HEK293 (cell line): ENCODE measurements around the gene SEMA3G.

Experiments
- CTCF ChIA-PET: fragments of 350-600 bp; formaldehyde crosslinking; extraction: SDS; loops from one replicate; lab custom pipeline; 2021; ENCODE audit warnings: antibody characterized with exemption; lab: Yijun Ruan, JAX
- POLR2A ChIA-PET: fragments of 300-600 bp; formaldehyde crosslinking; extraction: SDS; loops from one replicate; lab custom pipeline; 2020; ENCODE audit warnings: antibody characterized with exemption, inconsistent platforms; lab: Yijun Ruan, JAX
- H3K27ac ChIP-seq: fragments of 200-500 bp; sonication (Bioruptor generic); 2 replicates; pipeline ENCODE4 v1.5.1; 2014; ENCODE audit warnings: low read depth, low read length, control low read depth, inconsistent platforms; ENCODE audit errors: extremely low read depth
- H3K36me3 ChIP-seq, 2 experiments: fragments of 200-500 bp in 1 of 2; sonication (Bioruptor generic) in 1 of 2; 1 replicate in 1 of 2; 2 replicates in 1 of 2; pipeline ENCODE4 v1.5.1; 2014 to 2017; ENCODE audit warnings: inconsistent platforms in 2 of 2, low read length in 2 of 2; ENCODE audit not compliant: control insufficient read depth in 2 of 2, insufficient read depth in 1 of 2
- H3K4me1 ChIP-seq: fragments of 200-500 bp; sonication (Bioruptor generic); 2 replicates; pipeline ENCODE4 v1.5.1; 2014; ENCODE audit warnings: mild to moderate bottlenecking, low read length, inconsistent platforms; ENCODE audit not compliant: control insufficient read depth, insufficient read depth
- H3K4me3 ChIP-seq: 2 replicates; pipeline ENCODE4 v1.5.1; 2011; ENCODE audit warnings: low read depth, mild to moderate bottlenecking, control low read depth, low read length, moderate library complexity
- H3K9me3 ChIP-seq: fragments of 200-500 bp; sonication (Bioruptor generic); 2 replicates; pipeline ENCODE4 v1.5.1; 2014; ENCODE audit warnings: low read depth, low read length, inconsistent platforms; ENCODE audit not compliant: control insufficient read depth, insufficient read depth
- BCL11B ChIP-seq: fragments of 450-650 bp; formaldehyde crosslinking; IDR thresholded peaks from 2 replicates; pipeline ENCODE4 v1.5.1; 2016; ENCODE audit warnings: low read depth, missing biosample characterization, missing genetic modification characterization
- GLI4 ChIP-seq: fragments of 450-650 bp; formaldehyde crosslinking; IDR thresholded peaks from 2 replicates; pipeline ENCODE4 v1.5.1; 2016; ENCODE audit warnings: missing biosample characterization, missing genetic modification characterization
- GLIS2 ChIP-seq: fragments of 450-650 bp; formaldehyde crosslinking; IDR thresholded peaks from 2 replicates; pipeline ENCODE4 v1.5.1; 2016; ENCODE audit warnings: missing biosample characterization, missing genetic modification characterization
- MZF1 ChIP-seq: fragments of 450-650 bp; formaldehyde crosslinking; IDR thresholded peaks from 2 replicates; pipeline ENCODE4 v1.5.1; 2017; ENCODE audit warnings: missing biosample characterization, missing genetic modification characterization, borderline replicate concordance
- OSR2 ChIP-seq: fragments of 450-650 bp; formaldehyde crosslinking; IDR thresholded peaks from 2 replicates; pipeline ENCODE4 v1.5.1; 2016; ENCODE audit warnings: missing biosample characterization, missing genetic modification characterization
- ZFP41 ChIP-seq: fragments of 450-650 bp; formaldehyde crosslinking; IDR thresholded peaks from 2 replicates; pipeline ENCODE4 v1.5.1; 2016; ENCODE audit warnings: missing biosample characterization, missing genetic modification characterization, borderline replicate concordance
- ZNF112 ChIP-seq: fragments of 450-650 bp; formaldehyde crosslinking; IDR thresholded peaks from 2 replicates; pipeline ENCODE4 v1.5.0; 2017; ENCODE audit warnings: missing biosample characterization, missing genetic modification characterization
- ZNF140 ChIP-seq: fragments of 450-650 bp; formaldehyde crosslinking; IDR thresholded peaks from 2 replicates; pipeline ENCODE4 v1.5.1; 2016; ENCODE audit warnings: missing biosample characterization, missing genetic modification characterization
- ZNF155 ChIP-seq: fragments of 450-650 bp; formaldehyde crosslinking; IDR thresholded peaks from 2 replicates; pipeline ENCODE4 v1.5.1; 2016; ENCODE audit warnings: missing biosample characterization, missing genetic modification characterization
- ZNF169 ChIP-seq: fragments of 450-650 bp; formaldehyde crosslinking; IDR thresholded peaks from 2 replicates; pipeline ENCODE4 v1.5.1; 2016; ENCODE audit warnings: missing biosample characterization, missing genetic modification characterization
- ZNF2 ChIP-seq: fragments of 450-650 bp; formaldehyde crosslinking; IDR thresholded peaks from 2 replicates; pipeline ENCODE4 v1.5.1; 2016; ENCODE audit warnings: missing biosample characterization, missing genetic modification characterization
- ZNF202 ChIP-seq: fragments of 450-650 bp; formaldehyde crosslinking; IDR thresholded peaks from 2 replicates; pipeline ENCODE4 v1.5.1; 2016; ENCODE audit warnings: missing biosample characterization, missing genetic modification characterization, borderline replicate concordance
- ZNF211 ChIP-seq: fragments of 450-650 bp; formaldehyde crosslinking; IDR thresholded peaks from 2 replicates; pipeline ENCODE4 v1.5.1; 2016; ENCODE audit warnings: low read depth, missing biosample characterization, missing genetic modification characterization
- ZNF214 ChIP-seq: fragments of 450-650 bp; formaldehyde crosslinking; IDR thresholded peaks from 2 replicates; pipeline ENCODE4 v1.5.1; 2017; ENCODE audit warnings: missing biosample characterization, mild to moderate bottlenecking, missing genetic modification characterization, borderline replicate concordance
- ZNF266 ChIP-seq: fragments of 450-650 bp; formaldehyde crosslinking; IDR thresholded peaks from 2 replicates; pipeline ENCODE4 v1.5.1; 2016; ENCODE audit warnings: missing biosample characterization, missing genetic modification characterization, low read depth
- ZNF324 ChIP-seq: fragments of 450-650 bp; formaldehyde crosslinking; IDR thresholded peaks from 2 replicates; pipeline ENCODE4 v1.5.1; 2016; ENCODE audit warnings: missing biosample characterization, missing genetic modification characterization
- ZNF366 ChIP-seq: fragments of 450-650 bp; formaldehyde crosslinking; conservative IDR thresholded peaks from 2 replicates; pipeline ENCODE4 v1.5.1; 2016; ENCODE audit warnings: missing biosample characterization, missing genetic modification characterization
- ZNF473 ChIP-seq: fragments of 450-650 bp; formaldehyde crosslinking; IDR thresholded peaks from 2 replicates; pipeline ENCODE4 v1.5.1; 2017; ENCODE audit warnings: missing biosample characterization, missing genetic modification characterization
- ZNF549 ChIP-seq: fragments of 450-650 bp; IDR thresholded peaks from 2 replicates; pipeline ENCODE4 v1.5.1; 2018; ENCODE audit warnings: missing biosample characterization, missing genetic modification characterization, mild to moderate bottlenecking, inconsistent platforms, moderate library complexity
- ZNF629 ChIP-seq: fragments of 450-650 bp; formaldehyde crosslinking; IDR thresholded peaks from 2 replicates; pipeline ENCODE4 v1.5.1; 2017; ENCODE audit warnings: missing biosample characterization, missing genetic modification characterization
- ZNF677 ChIP-seq: fragments of 450-650 bp; IDR thresholded peaks from 2 replicates; pipeline ENCODE4 v1.5.0; 2018; ENCODE audit warnings: missing biosample characterization, mild to moderate bottlenecking, missing genetic modification characterization, moderate library complexity
- ZNF707 ChIP-seq: fragments of 450-650 bp; formaldehyde crosslinking; IDR thresholded peaks from 2 replicates; pipeline ENCODE4 v1.5.1; 2016; ENCODE audit warnings: missing biosample characterization, missing genetic modification characterization
- ZNF777 ChIP-seq: fragments of 450-650 bp; formaldehyde crosslinking; IDR thresholded peaks from 2 replicates; pipeline ENCODE4 v1.5.1; 2017; ENCODE audit warnings: missing biosample characterization, missing genetic modification characterization, borderline replicate concordance
- TF ChIP-seq, protein P1 (sequence below): fragments of 450-650 bp; formaldehyde crosslinking; IDR thresholded peaks from 2 replicates; pipeline ENCODE4 v1.5.1; 2017; ENCODE audit warnings: missing biosample characterization, missing genetic modification characterization
- TF ChIP-seq, protein P2 (sequence below): fragments of 450-650 bp; formaldehyde crosslinking; IDR thresholded peaks from 2 replicates; pipeline ENCODE4 v1.5.1; 2016; ENCODE audit warnings: missing biosample characterization, missing genetic modification characterization
- TF ChIP-seq, protein P3 (sequence below): fragments of 450-650 bp; formaldehyde crosslinking; IDR thresholded peaks from 2 replicates; pipeline ENCODE4 v1.5.1; 2016; ENCODE audit warnings: missing biosample characterization, missing genetic modification characterization
- TF ChIP-seq, protein P4 (sequence below): fragments of 450-650 bp; formaldehyde crosslinking; IDR thresholded peaks from 2 replicates; pipeline ENCODE4 v1.5.1; 2016; ENCODE audit warnings: missing biosample characterization, missing genetic modification characterization
- TF ChIP-seq, protein P5 (sequence below): fragments of 450-650 bp; formaldehyde crosslinking; IDR thresholded peaks from 2 replicates; pipeline ENCODE4 v1.5.1; 2017; ENCODE audit warnings: missing biosample characterization, mild to moderate bottlenecking, missing genetic modification characterization, moderate library complexity

The SEMA3G gene

DNA sequence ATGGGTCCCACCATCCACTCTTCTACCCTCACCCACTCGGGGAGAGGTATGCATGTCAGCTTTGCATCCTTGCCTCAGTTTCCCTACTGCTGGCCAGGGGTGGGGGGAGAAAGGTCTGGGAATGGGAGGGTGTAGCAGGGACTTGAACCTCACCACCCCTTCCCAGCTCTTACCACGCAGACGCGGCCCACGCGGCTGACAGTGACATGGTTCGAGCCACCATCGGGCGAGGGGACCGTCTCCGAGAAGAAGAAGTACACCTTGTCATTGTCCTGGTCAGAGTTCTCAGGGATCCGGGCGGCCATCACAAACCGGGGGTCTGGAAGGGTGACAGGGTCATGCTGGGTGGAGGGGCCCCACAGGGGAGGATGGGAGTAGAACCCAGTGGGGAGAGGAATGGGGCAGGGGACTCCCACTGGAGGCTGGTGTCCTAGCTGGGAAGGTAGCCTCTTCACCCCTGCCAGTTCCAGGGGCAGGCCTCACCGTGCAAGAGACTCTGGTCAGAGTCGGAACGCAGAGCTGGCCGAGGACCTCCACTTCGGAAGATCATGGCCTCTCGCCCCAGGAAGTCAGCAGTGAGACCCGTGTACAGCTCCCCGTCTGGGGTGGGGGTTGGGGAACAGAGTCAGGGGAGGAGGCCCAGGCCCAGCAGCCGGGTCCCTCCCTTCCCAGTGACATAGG, 3.7 kb downstream of the SEMA3G start:
- H3K4me1 ChIP-seq: no peaks in the 10 kb centered on the region
- TF ChIP-seq ZNF629 (tag by site-specific recombination) (no peak), ZNF214 (tag by site-specific recombination) (no peak), ZNF777 (no peak), BCL11B (tag by site-specific recombination) (no peak), ZNF366 (tag by site-specific recombination) (no peak), ZNF112 (no peak), ZNF140 (tag by site-specific recombination) (no peak), ZNF549 (tag by site-specific recombination) (no peak), ZNF211 (tag by site-specific recombination) (no peak), ZNF266 (tag by site-specific recombination) (no peak), ZFP41 (no peak), ZNF202 (tag by site-specific recombination) (no peak), OSR2 (tag by site-specific recombination) (no peak), ZNF707 (tag by site-specific recombination) (no peak)
- TF ChIP-seq, protein P1, sequence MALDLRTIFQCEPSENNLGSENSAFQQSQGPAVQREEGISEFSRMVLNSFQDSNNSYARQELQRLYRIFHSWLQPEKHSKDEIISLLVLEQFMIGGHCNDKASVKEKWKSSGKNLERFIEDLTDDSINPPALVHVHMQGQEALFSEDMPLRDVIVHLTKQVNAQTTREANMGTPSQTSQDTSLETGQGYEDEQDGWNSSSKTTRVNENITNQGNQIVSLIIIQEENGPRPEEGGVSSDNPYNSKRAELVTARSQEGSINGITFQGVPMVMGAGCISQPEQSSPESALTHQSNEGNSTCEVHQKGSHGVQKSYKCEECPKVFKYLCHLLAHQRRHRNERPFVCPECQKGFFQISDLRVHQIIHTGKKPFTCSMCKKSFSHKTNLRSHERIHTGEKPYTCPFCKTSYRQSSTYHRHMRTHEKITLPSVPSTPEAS (tag by site-specific recombination): no peak
- TF ChIP-seq, protein P2, sequence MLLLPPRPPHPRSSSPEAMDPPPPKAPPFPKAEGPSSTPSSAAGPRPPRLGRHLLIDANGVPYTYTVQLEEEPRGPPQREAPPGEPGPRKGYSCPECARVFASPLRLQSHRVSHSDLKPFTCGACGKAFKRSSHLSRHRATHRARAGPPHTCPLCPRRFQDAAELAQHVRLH (tag by site-specific recombination): no peak
- CTCF ChIA-PET: interaction anchor here (0.6 to 0.8 kb wide), 5 partner anchors 13 to 778 kb away, joined by 3 to 5 read pairs (median 3); no protein-coding TSS in a partner anchor
- no peaks in the 10 kb centered on the region for H3K9me3 ChIP-seq
- no peak overlapping the region for H3K4me3 ChIP-seq
- no peak overlapping the region for H3K27ac ChIP-seq
- POLR2A ChIA-PET: interaction anchor here (0.6 kb wide), 1 partner anchor 200 kb away, joined by 3 read pairs; no protein-coding TSS in a partner anchor
- H3K36me3 ChIP-seq: no peaks in the 10 kb centered on the region

DNA sequence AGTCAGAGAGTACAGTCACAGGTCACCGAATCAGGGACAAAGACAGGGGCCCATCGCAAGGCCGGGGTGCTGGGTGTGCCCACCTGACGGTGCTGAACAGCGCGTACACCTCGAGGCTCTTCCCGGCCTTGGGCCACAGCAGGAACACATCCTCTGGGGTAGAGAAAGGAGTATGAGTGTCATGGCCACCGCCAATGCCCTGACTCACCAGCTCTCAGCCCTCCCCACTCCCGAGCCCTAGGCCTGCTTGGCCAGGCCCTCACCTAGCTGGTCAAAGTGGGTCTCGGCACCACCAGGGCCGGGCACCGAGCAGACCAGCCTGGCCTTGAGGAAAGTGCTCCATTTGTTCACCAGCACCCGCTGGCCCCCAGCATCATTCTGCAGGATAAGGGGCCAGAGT, 4.2 kb downstream of the SEMA3G start:
- CTCF ChIA-PET: interaction anchor here (0.6 kb wide), 2 partner anchors 387 to 443 kb away, joined by 3 read pairs; no protein-coding TSS in a partner anchor
- TF ChIP-seq ZNF169 (tag by site-specific recombination) (no peak), ZNF677 (tag by site-specific recombination) (no peak)
- TF ChIP-seq, protein P3, sequence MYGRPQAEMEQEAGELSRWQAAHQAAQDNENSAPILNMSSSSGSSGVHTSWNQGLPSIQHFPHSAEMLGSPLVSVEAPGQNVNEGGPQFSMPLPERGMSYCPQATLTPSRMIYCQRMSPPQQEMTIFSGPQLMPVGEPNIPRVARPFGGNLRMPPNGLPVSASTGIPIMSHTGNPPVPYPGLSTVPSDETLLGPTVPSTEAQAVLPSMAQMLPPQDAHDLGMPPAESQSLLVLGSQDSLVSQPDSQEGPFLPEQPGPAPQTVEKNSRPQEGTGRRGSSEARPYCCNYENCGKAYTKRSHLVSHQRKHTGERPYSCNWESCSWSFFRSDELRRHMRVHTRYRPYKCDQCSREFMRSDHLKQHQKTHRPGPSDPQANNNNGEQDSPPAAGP (tag by site-specific recombination): no peak
- Histone ChIP-seq H3K36me3 (no peaks in the 10 kb centered on the region), H3K4me3 (no peak overlapping the region), H3K4me1 (no peaks in the 10 kb centered on the region), H3K27ac (no peak overlapping the region), H3K9me3 (no peaks in the 10 kb centered on the region)
- POLR2A ChIA-PET: interaction anchor here (0.6 kb wide), 1 partner anchor 201 kb away, joined by 3 read pairs; no protein-coding TSS in a partner anchor

DNA sequence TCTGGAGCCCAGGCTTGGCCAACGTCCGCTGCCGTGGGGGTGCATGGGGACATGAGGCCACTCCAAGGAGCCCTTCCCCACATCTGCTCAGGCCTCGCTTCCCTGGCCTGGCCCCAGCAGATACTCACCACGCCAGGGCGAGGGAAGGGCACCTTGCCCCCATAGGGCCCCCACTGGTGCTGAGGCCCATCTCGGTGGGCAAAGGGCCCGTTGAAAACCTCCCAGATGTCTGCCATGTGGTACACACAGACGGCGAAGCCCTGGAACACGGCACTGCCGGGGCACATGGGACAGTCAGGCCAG, 4.7 kb downstream of the SEMA3G start:
- H3K27ac ChIP-seq: no peak overlapping the region
- H3K36me3 ChIP-seq: no peaks in the 10 kb centered on the region
- H3K9me3 ChIP-seq: no peaks in the 10 kb centered on the region
- no peak overlapping the region for H3K4me3 ChIP-seq
- ChIA-PET CTCF (no interaction called here), POLR2A (no interaction called here)
- no peaks in the 10 kb centered on the region for H3K4me1 ChIP-seq
- no peak for TF ChIP-seq MZF1 (tag by site-specific recombination)
- no peak for TF ChIP-seq GLIS2 (tag by site-specific recombination)
- no peak for TF ChIP-seq ZNF473
- no peak for TF ChIP-seq ZNF324
- TF ChIP-seq, protein P4, sequence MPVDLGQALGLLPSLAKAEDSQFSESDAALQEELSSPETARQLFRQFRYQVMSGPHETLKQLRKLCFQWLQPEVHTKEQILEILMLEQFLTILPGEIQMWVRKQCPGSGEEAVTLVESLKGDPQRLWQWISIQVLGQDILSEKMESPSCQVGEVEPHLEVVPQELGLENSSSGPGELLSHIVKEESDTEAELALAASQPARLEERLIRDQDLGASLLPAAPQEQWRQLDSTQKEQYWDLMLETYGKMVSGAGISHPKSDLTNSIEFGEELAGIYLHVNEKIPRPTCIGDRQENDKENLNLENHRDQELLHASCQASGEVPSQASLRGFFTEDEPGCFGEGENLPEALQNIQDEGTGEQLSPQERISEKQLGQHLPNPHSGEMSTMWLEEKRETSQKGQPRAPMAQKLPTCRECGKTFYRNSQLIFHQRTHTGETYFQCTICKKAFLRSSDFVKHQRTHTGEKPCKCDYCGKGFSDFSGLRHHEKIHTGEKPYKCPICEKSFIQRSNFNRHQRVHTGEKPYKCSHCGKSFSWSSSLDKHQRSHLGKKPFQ (tag by site-specific recombination): no peak
- no peak for TF ChIP-seq ZNF2 (tag by site-specific recombination)
- no peak for TF ChIP-seq ZNF155 (tag by site-specific recombination)
- TF ChIP-seq, protein P5, sequence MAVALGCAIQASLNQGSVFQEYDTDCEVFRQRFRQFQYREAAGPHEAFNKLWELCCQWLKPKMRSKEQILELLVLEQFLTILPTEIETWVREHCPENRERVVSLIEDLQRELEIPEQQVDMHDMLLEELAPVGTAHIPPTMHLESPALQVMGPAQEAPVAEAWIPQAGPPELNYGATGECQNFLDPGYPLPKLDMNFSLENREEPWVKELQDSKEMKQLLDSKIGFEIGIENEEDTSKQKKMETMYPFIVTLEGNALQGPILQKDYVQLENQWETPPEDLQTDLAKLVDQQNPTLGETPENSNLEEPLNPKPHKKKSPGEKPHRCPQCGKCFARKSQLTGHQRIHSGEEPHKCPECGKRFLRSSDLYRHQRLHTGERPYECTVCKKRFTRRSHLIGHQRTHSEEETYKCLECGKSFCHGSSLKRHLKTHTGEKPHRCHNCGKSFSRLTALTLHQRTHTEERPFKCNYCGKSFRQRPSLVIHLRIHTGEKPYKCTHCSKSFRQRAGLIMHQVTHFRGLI (tag by site-specific recombination): no peak
- TF ChIP-seq GLI4 (tag by site-specific recombination): no peak
